GM18951 (cell line): Measurements from ENCODE around the gene PGS1.

Experiments used
- POLR2A ChIP-seq: IDR thresholded peaks from 4 replicates; pipeline ENCODE4 v1.6.1; 2011; ENCODE audit warnings: mild to moderate bottlenecking; ENCODE audit not compliant: insufficient read length, insufficient read depth; ENCODE audit errors: extremely low read depth
- in situ Hi-C: fragments of 300-500 bp; cut with MboI; formaldehyde crosslinking; loops from one replicate; pipeline ENCODE4 v1.12.0; 2022; ENCODE audit warnings: low sequenced_read_pairs, mixed read lengths, inconsistent platforms; ENCODE audit not compliant: unreplicated experiment

PGS1 gene

DNA sequence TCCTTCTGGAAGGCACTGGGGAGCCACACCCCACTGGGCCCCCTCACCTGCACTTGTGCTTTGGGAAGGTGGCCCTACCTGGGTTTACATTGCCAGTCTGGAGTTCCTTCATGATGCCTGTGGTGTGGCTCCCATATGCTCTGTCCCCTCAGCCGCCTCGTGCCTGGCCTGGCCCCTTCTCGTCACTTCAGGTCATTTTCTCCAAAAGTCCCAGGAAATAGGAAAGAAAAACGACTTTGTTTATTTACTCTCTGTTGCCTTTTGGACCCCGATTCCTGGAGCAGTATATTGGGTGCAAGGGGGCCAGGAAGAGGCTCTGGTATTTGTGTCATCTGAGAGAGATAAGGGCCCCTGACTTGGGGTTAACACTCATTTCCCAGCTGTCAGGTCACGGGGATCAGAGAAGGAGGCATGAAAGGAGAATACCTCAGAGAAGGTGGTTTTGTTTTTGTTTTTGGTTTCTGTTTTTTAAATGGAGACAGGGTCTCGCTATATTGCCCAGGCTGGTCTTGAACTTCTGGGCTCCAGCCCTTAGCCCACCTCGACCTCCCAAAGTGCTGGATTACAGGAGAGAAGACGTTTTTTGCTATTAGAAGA, 23.3 kb upstream of the PGS1 start:
- in situ Hi-C loops = no loop called here
- TF ChIP-seq POLR2A = no peak

DNA sequence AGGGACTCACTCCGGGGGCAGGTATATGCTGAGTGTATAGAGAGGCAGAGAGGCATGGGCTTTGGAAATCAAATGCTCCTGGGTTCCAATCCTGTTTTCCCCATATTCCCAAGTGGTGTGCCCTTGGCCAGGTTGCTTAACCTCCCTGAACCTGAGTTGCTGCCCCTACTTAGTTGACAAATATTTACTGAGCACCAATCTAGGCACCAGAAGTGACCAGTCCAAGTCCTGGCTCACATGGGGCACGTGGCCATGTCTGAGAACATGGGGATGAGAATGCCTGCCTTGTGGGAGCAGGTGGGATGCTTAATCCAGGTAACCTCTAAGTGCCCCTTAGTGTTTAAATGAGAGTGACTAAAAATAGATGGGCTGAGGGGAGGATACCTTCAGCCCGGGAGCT, 22.7 kb upstream of the PGS1 start:
- TF ChIP-seq POLR2A = no peak
- in situ Hi-C loops = no loop called here

DNA sequence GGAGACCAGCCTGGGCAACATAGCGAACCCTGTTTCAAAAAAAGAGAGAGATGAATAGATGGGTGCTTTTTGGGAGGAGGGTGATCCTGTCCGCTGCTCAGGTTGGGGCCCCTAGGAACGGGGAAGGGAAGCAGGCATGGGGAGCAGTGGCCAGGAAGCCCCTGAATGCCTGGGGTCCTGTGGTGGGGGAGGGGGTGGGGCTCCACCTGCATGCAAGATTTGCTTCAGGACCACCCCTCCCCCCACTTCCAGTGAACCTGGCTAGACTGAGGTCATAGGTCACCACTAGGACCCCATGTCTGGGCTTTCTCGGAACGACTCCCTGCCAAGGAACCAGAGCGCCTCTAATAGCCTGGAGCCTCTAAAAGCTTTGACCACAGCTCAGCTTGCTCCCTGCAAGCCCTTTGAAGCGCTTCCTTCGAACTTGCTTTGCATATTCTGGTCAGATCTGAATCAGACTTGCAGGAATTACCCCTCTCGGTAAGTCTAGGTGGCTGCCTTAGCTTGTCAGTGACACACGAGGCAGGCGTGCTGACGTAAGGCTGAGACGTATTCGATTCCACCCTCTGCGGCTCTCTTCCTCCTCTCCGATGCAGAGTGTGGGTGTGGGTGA, 22.2 kb upstream of the PGS1 start:
- TF ChIP-seq POLR2A = peak; percentile 48
- in situ Hi-C loops = no loop called here

DNA sequence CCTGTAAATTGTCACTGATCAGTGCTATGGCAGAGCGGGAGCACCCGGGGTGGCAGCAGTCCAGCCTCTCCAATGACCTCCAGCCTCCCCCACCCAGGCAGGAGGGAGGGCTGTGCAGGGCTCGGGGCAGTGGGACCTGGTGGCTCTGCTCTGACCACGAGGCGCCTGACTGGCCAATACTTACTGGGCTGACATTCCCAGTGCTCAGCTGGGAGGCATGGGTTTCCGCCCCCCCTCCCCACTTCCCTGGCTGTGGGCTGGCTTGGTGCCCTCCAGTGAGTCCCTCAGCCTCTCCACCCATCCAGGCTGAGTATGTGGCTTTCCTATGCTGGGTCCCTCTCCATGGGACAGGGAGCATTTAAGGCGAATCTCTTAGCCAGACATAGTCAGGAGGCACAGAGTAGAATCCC, 21.3 kb upstream of the PGS1 start:
- in situ Hi-C loops = no loop called here
- no peak for TF ChIP-seq POLR2A

DNA sequence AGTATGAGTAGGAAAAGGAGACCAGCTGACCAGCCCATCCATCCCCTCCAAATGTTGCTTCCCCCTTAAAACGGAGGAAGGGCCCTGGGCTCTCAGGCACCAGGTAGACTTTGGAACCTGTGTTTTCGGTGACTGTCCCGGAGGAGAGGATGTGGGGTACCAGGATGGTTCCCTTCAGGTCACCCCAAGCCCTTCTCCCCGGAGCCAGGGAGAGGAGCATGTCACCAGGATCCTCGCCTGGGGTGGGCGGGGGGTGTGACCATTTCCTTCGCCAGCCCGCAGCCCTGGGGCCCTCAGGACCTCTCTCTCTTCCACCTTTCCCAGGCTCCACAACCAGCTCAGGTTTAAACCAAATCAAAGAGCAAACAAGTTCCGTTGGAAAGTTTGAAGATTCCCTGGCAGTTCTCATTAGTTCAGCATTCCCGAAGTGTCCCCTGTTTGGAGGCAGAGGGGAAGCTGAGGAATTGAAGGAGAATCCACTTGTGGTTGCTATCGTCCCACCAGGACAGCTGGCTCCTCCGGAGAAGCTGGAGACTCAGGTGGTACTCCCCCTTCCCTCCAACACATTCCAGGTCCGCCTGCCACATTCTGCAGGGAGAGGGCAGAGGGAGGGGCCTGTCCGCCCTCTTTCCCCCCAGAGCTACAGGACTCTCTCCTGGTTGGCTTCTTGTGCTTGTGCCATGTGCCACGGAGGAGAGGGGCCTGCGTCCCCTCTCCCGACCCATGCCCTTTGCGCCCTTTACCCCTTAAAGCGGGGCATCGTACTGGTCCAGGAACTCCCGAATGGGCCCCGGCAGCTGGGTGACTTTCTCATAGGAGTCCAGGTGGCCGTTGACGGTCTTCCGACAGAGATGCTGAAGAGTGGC, 20.5 kb upstream of the PGS1 start:
- in situ Hi-C loops = no loop called here
- no peak for TF ChIP-seq POLR2A

DNA sequence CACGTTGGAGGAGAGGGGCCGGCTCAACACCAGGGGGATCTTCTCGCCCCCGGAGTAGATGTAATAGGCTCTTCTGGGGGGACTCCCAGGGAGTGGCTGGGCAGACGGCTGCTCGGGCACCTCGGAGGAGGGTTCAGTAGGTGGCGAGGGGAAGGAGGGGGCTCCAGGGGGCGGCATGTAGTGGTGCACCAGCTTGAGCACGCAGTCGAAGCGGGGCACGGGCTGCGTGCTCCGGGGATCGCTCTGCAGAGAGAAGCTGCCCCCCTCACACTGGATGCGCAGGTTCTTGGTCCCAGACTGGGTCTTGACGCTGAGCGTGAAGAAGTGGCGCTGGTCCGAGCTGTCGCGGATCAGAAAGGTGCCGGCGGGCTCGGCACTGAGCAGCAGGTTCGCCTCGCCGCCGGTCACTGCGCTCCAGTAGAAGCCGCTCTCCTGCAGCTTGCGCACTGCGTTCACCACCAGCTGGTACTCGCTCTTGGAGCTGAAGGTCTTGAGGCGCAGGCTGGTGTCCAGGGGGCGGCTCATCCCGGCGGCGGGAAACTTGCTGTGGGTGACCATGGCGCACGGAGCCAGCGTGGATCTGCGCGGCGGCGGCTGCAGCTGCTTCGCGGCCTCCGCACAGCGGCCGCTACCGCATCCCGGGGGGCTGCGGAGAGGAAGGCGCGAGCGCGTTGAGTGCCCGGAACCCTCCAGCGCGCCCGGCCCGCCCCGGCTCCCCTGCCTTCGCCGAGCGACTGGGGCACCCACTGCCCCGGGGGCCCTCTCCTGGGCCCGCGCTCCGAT, 19.7 kb upstream of the PGS1 start:
- no peak for TF ChIP-seq POLR2A
- in situ Hi-C loops = no loop called here

DNA sequence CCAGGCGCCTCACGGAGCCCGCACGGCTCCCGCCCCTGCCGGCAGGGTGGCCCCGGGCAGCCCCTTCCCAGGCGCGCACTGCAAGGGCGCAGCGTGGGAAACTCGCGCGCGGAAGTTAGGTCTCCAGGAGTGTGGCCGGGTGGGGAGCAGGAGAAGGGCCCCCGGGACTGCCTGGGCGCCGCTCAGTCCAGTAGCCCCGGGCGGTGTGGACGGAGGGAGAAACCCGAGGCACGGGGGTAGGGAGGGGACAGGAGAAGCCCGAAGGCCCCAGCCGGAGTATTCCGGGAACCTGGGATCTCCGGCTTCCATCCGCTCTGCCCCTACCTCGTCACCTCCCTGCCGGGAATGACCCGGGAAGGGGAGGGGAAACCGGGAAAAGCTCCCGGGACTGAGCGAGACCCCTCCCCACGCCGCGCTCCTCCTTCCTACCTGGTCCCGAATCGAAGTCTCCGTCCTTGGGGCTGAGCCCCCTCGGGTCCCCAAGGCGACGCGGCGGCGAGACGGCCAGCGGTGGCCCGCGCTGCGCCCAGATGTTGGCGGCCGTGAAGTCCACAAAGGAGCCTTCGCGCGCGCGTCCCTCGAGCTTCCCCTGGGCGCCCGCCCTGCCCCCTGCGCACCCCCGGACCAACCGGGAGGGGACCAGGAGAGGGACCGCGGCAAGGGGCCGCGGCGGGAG, 19.0 kb upstream of the PGS1 start:
- TF ChIP-seq POLR2A = no peak

DNA sequence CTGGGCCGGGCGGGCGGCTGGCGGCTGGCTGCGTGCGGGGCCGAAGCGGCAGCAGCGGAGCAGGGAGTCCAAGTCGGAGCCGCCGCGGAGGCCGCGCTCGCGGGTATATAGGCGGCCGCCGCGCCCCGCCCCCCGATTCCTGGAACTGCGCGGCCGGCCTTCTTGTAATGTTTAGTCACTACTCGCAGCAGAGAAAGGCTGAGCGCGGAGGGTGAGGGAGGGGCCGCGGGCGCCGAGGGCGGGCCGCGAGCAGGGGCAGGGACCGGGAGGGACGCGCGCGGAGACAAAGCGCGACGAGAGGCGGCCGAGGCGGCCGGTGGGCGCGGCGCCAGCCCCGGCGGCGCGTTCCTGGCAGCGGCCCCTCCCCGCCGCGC, 18.5 kb upstream of the PGS1 start, which contains the start of gene SOCS3:
SOCS3 (minus strand) TSS at position 81 of the 374 bp plus-strand sequence. CDS start 982 bp downstream, outside the sequence.
- peak; percentile 92 for TF ChIP-seq POLR2A
- in situ Hi-C loops = loop anchor here (10.0 kb wide), 1 partner anchor 65 kb away; no protein-coding TSS in a partner anchor

More for the DNA sequence above, 19.0 kb upstream of the PGS1 start:
- in situ Hi-C loops = no loop called here

DNA sequence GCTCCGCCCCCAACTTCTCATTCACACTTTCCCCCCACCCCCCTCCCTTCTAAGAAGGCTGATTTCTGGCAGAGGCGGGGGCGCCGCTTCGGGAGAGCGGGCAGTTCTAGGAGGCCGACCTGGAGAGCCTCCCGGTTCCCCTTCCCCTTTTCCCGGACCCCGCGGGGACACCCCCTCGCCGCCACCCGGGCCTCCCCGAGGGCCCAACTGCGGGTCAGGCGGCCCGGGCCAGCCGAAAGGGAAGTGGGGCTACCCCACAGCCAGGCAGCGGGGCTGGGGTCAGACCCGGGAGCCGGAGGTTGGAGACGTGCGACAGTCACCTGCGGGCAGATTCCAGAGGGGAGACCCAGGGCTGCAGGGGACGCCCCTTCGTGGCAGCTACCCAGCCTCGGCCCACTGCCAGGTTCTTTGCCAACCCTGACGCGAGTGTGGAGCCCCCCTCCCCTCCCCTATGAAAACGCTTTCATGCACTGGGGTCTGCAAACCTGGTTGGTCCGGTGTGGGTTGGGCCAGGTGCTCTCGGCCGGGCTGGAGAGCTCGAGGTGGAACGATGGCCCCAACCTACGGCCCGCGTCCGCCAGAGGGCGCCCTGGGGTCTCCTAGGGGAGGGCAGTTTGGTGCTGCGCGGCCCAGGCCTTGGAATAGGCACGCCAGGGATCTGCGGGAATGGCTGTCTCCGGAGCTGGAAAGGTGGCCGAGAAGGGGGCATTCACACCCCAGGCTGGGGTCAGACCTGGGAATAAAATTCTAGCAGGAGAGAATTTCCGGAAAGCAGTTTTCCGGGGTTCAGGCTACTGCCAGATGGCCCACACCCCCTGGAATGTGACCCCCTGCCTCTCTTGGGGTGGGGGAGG, 17.9 kb upstream of the PGS1 start:
- in situ Hi-C loops = loop anchor here (10.0 kb wide), 1 partner anchor 64 kb away; no protein-coding TSS in a partner anchor
- no peak for TF ChIP-seq POLR2A

DNA sequence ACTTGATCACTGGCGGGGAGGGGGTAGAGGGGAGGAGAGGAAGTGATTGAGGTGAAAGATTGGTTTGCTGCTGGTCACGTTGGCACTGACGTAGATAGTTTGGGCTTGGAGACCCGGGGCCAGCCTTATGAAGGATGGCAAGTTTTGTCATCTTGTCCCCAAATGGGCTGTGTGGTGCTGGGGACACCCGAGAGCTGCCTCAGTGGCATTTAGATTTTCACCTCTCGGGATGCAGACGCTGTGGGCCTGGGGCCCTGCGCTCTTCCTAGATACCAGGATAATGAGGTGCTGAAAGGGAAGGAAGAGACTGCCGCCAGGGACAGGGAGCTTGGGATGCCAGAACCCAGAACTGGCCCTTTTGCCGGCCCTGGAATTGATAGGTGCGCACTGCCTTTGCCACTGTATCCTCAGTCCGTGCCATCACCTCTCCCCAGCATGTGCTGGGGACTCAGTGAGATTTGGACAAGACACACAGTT, 17.2 kb upstream of the PGS1 start:
- in situ Hi-C loops = loop anchor here (10.0 kb wide), 1 partner anchor 64 kb away; no protein-coding TSS in a partner anchor
- TF ChIP-seq POLR2A = no peak

DNA sequence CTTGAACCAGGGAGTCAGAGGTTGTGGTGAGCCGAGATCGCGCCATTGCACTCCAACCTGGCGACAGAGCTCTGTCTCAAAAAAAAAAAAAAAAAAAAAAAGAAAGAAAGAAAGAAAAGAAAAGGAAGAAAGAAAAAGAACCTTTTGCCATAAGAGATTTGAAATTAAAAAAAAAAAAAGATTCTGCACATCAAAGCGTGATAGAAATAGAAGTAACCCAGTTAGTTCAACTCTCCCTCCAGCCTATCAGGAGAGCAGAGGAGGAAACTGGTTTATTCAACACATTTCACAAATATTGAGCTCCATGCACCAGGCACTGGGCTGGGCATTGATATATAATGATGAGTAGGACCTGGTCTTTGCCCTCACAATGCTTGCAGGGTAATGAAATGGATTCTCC, 16.2 kb upstream of the PGS1 start:
- in situ Hi-C loops = loop anchor here (10.0 kb wide), 1 partner anchor 63 kb away; no protein-coding TSS in a partner anchor

DNA sequence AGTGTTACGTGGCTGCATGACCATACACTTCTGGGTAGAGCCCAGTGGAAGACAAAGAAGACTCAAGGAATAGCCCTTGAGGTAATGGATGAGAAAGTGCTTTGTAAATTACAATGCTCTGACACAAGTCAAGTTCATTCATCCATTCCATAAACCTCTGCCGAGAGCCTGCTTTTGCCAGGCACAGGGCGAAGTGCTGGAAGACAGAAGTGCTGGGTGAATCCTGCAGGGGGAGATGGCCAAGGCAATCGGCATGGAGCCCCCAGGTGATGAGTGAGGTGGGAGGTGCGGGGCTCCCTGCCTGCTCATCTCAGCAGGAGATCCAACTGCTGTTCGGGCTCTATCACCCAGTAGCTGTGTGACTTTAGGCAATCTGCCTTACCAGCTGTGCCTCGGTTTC, 15.8 kb upstream of the PGS1 start:
- in situ Hi-C loops = loop anchor here (10.0 kb wide), 1 partner anchor 62 kb away; no protein-coding TSS in a partner anchor
- no peak for TF ChIP-seq POLR2A

More for the DNA sequence above, 16.2 kb upstream of the PGS1 start:
- no peak for TF ChIP-seq POLR2A
